ENCODE data around the gene CD300LD. TPM values are rescaled to one million over a fixed set of nuclear protein-coding genes. Genes with fewer than 3 reads are reported as not detected.

The CD300LD gene
- total and polyA plus RNA-seq, 2 experiments from 2014 or later: not detected

- Histone ChIP-seq H3K4me2 (no peak overlapping the region), H3K4me1 (ENCODE audit: insufficient read depth) (peaks cover 3% of the 10 kb centered on the region), H3K9me3 (ENCODE audit: low read depth) (no peaks in the 10 kb centered on the region), H3K9me2 (replicated peaks; ENCODE audit: insufficient read depth) (no peaks in the 10 kb centered on the region), H4K20me1 (ENCODE audit: insufficient read depth, poor library complexity, severe bottlenecking) (no peaks in the 10 kb centered on the region), H3K27me3 (peaks cover 7% of the 10 kb centered on the region), H3K79me2 (no peaks in the 10 kb centered on the region), H2AFZ (no peak overlapping the region), H3K27ac (no peak overlapping the region), H3K4me3 (no peak overlapping the region), H3K36me3 (replicated peaks; ENCODE audit: insufficient read depth, low read depth) (no peaks in the 10 kb centered on the region)
- 97% methylated on average over 8 of the region's 8 CpGs for WGBS (ENCODE audit: low lambda C conversion rate, missing lambda C conversion rate)
- DNase-seq (ENCODE audit: low spot score): no peak
- TF ChIP-seq EZH2phosphoT487 (IDR thresholded peaks at IDR 0.05; ENCODE audit: low read depth, severe bottlenecking, unreplicated experiment) (no peak), EZH2 (IDR thresholded peaks at IDR 0.05; ENCODE audit: borderline replicate concordance) (no peak), CTCF (IDR thresholded peaks at IDR 0.05; ENCODE audit: poor library complexity) (no peak)
Observed at GRCh38 chr17:74606050-74606449, 14.0 kb upstream of the CD300LD start.

- H3K9me3 ChIP-seq (ENCODE audit: low read depth): no peaks in the 10 kb centered on the region
- no peaks in the 10 kb centered on the region for H3K36me3 ChIP-seq (replicated peaks; ENCODE audit: insufficient read depth, low read depth)
Observed at GRCh38 chr17:74605361-74605760, 13.3 kb upstream of the CD300LD start.

GRCh38 chr17:74604761-74605160 lies 12.7 kb upstream of the CD300LD start:
- no peak for DNase-seq (ENCODE audit: low spot score)
- Histone ChIP-seq H3K79me2 (no peaks in the 10 kb centered on the region), H3K36me3 (replicated peaks; ENCODE audit: insufficient read depth, low read depth) (no peaks in the 10 kb centered on the region), H3K4me2 (no peak overlapping the region), H3K27ac (peak overlapping the region; percentile 74), H3K9me3 (ENCODE audit: low read depth) (no peaks in the 10 kb centered on the region), H3K27me3 (peaks cover 6% of the 10 kb centered on the region), H4K20me1 (ENCODE audit: insufficient read depth, poor library complexity, severe bottlenecking) (no peaks in the 10 kb centered on the region), H2AFZ (no peak overlapping the region), H3K4me1 (ENCODE audit: insufficient read depth) (peaks cover 3% of the 10 kb centered on the region), H3K4me3 (no peak overlapping the region), H3K9me2 (replicated peaks; ENCODE audit: insufficient read depth) (no peaks in the 10 kb centered on the region)
- WGBS (ENCODE audit: low lambda C conversion rate, missing lambda C conversion rate): 83% methylated on average over 10 of the region's 10 CpGs
- TF ChIP-seq EZH2 (IDR thresholded peaks at IDR 0.05; ENCODE audit: borderline replicate concordance) (no peak), CTCF (IDR thresholded peaks at IDR 0.05; ENCODE audit: poor library complexity) (no peak), EZH2phosphoT487 (IDR thresholded peaks at IDR 0.05; ENCODE audit: low read depth, severe bottlenecking, unreplicated experiment) (no peak)

More at GRCh38 chr17:74605361-74605760, 13.3 kb upstream of the CD300LD start:
- H3K9me2 ChIP-seq (replicated peaks; ENCODE audit: insufficient read depth): no peaks in the 10 kb centered on the region
- H3K4me1 ChIP-seq (ENCODE audit: insufficient read depth): peaks cover 3% of the 10 kb centered on the region
- H3K27ac ChIP-seq: peak overlapping the region; percentile 74
- peak; percentile 78 for DNase-seq (ENCODE audit: low spot score)
- WGBS (ENCODE audit: low lambda C conversion rate, missing lambda C conversion rate): 60% methylated on average over 10 of the region's 10 CpGs
- H3K79me2 ChIP-seq: no peaks in the 10 kb centered on the region
- no peak for TF ChIP-seq EZH2phosphoT487 (IDR thresholded peaks at IDR 0.05; ENCODE audit: low read depth, severe bottlenecking, unreplicated experiment)
- no peak for TF ChIP-seq CTCF (IDR thresholded peaks at IDR 0.05; ENCODE audit: poor library complexity)
- peaks cover 7% of the 10 kb centered on the region for H3K27me3 ChIP-seq
- no peak overlapping the region for H3K4me3 ChIP-seq
- H3K4me2 ChIP-seq: no peak overlapping the region
- no peaks in the 10 kb centered on the region for H4K20me1 ChIP-seq (ENCODE audit: insufficient read depth, poor library complexity, severe bottlenecking)
- H2AFZ ChIP-seq: no peak overlapping the region

- Histone ChIP-seq H3K4me1 (ENCODE audit: insufficient read depth) (peaks cover 3% of the 10 kb centered on the region), H3K27me3 (peaks cover under 1% of the 10 kb centered on the region), H3K79me2 (no peaks in the 10 kb centered on the region), H4K20me1 (ENCODE audit: insufficient read depth, poor library complexity, severe bottlenecking) (no peaks in the 10 kb centered on the region), H3K9me3 (ENCODE audit: low read depth) (no peaks in the 10 kb centered on the region), H3K36me3 (replicated peaks; ENCODE audit: insufficient read depth, low read depth) (no peaks in the 10 kb centered on the region), H2AFZ (no peak overlapping the region), H3K4me2 (no peak overlapping the region), H3K4me3 (no peak overlapping the region), H3K9me2 (replicated peaks; ENCODE audit: insufficient read depth) (no peaks in the 10 kb centered on the region), H3K27ac (no peak overlapping the region)
- no peak for DNase-seq (ENCODE audit: low spot score)
- 88% methylated on average over 6 of the region's 6 CpGs for WGBS (ENCODE audit: low lambda C conversion rate, missing lambda C conversion rate)
- no peak for TF ChIP-seq EZH2phosphoT487 (IDR thresholded peaks at IDR 0.05; ENCODE audit: low read depth, severe bottlenecking, unreplicated experiment)
Observed at GRCh38 chr17:74604200-74604599, 12.1 kb upstream of the CD300LD start.
